Ishikawa (cell line): ENCODE data around the gene GIN1.

Source experiments
- CEBPB ChIP-seq: IDR thresholded peaks from 2 replicates; pipeline ENCODE4 v1.6.1; 2012
- CREB1 ChIP-seq: IDR thresholded peaks from 2 replicates; pipeline ENCODE4 v1.6.1; 2012; ENCODE audit warnings: low read depth
- EGR1 ChIP-seq: IDR thresholded peaks from 2 replicates; pipeline ENCODE4 v1.6.1; 2012
- EP300 ChIP-seq: IDR thresholded peaks from 2 replicates; pipeline ENCODE4 v1.6.1; 2012; ENCODE audit warnings: borderline replicate concordance
- FOXM1 ChIP-seq: IDR thresholded peaks from 2 replicates; pipeline ENCODE4 v1.6.1; 2012; ENCODE audit warnings: low read depth, borderline replicate concordance
- MAX ChIP-seq: IDR thresholded peaks from 2 replicates; pipeline ENCODE4 v1.6.1; 2012
- NFIC ChIP-seq: IDR thresholded peaks from 2 replicates; pipeline ENCODE4 v1.6.1; 2012
- RAD21 ChIP-seq: IDR thresholded peaks from 2 replicates; pipeline ENCODE4 v1.6.1; 2012; ENCODE audit warnings: low read depth
- REST ChIP-seq: IDR thresholded peaks from 2 replicates; pipeline ENCODE4 v1.6.1; 2012; ENCODE audit warnings: low read depth, mild to moderate bottlenecking
- TAF1 ChIP-seq: IDR thresholded peaks from 2 replicates; pipeline ENCODE4 v1.6.1; 2012; ENCODE audit warnings: low read depth, mild to moderate bottlenecking
- TCF12 ChIP-seq: IDR thresholded peaks from 2 replicates; pipeline ENCODE4 v1.6.1; 2012; ENCODE audit warnings: low read depth
- TEAD4 ChIP-seq: IDR thresholded peaks from 2 replicates; pipeline ENCODE4 v1.6.1; 2012
- USF1 ChIP-seq: IDR thresholded peaks from 2 replicates; pipeline ENCODE4 v1.6.1; 2012
- YY1 ChIP-seq: IDR thresholded peaks from 2 replicates; pipeline ENCODE4 v1.6.1; 2012; ENCODE audit warnings: low read depth
- ZBTB7A ChIP-seq: IDR thresholded peaks from 2 replicates; pipeline ENCODE4 v1.6.1; 2012; ENCODE audit warnings: low read depth

The GIN1 gene

GRCh38 chr5:103117471-103117991 lies 2.4 kb downstream of the GIN1 start:
- TF ChIP-seq ZBTB7A (no peak), CREB1 (no peak), EGR1 (no peak), NFIC (no peak), TEAD4 (no peak), USF1 (no peak), TAF1 (no peak), EP300 (no peak), YY1 (no peak)

- TF ChIP-seq REST, result no peak
- no peak for TF ChIP-seq FOXM1
- no peak for TF ChIP-seq TAF1
- no peak for TF ChIP-seq CEBPB
- TF ChIP-seq YY1, result no peak
- TF ChIP-seq EGR1, result no peak
- no peak for TF ChIP-seq EP300
- no peak for TF ChIP-seq MAX
- no peak for TF ChIP-seq CREB1
- TF ChIP-seq USF1, result no peak
- TF ChIP-seq TEAD4, result no peak
- no peak for TF ChIP-seq RAD21
- TF ChIP-seq NFIC, result no peak
- TF ChIP-seq TCF12, result no peak
- no peak for TF ChIP-seq ZBTB7A
Observed at GRCh38 chr5:103114440-103114839, 5.5 kb downstream of the GIN1 start.

GRCh38 chr5:103112910-103113309 lies 7.0 kb downstream of the GIN1 start:
- TF ChIP-seq EGR1, result no peak
- TF ChIP-seq YY1, result no peak
- no peak for TF ChIP-seq MAX
- no peak for TF ChIP-seq NFIC
- TF ChIP-seq USF1, result no peak
- no peak for TF ChIP-seq EP300
- no peak for TF ChIP-seq ZBTB7A
- TF ChIP-seq CREB1, result no peak
- no peak for TF ChIP-seq TCF12
- no peak for TF ChIP-seq TAF1
- TF ChIP-seq FOXM1, result no peak
- no peak for TF ChIP-seq RAD21
- no peak for TF ChIP-seq TEAD4
- TF ChIP-seq REST, result no peak
- no peak for TF ChIP-seq CEBPB

GRCh38 chr5:103111468-103111867 lies 8.5 kb downstream of the GIN1 start:
- TF ChIP-seq YY1 (no peak), EP300 (no peak)

- no peak for TF ChIP-seq TEAD4
- no peak for TF ChIP-seq MAX
- no peak for TF ChIP-seq EGR1
- TF ChIP-seq EP300, result no peak
- TF ChIP-seq TCF12, result no peak
- TF ChIP-seq CREB1, result no peak
- TF ChIP-seq USF1, result no peak
- TF ChIP-seq FOXM1, result no peak
- no peak for TF ChIP-seq CEBPB
- no peak for TF ChIP-seq REST
- no peak for TF ChIP-seq TAF1
Observed at GRCh38 chr5:103110403-103110802, 9.5 kb downstream of the GIN1 start.
